HG02870 (cell line): Measurements from ENCODE around the gene ARFGEF3.

ENCODE experiments used
- ATAC-seq: cut with Tn5 transposase; IDR thresholded peaks from one replicate; pipeline ENCODE4 v1.9.1; 2021; ENCODE audit warnings: mild to moderate bottlenecking, moderate library complexity; ENCODE audit not compliant: unreplicated experiment

The ARFGEF3 gene

DNA sequence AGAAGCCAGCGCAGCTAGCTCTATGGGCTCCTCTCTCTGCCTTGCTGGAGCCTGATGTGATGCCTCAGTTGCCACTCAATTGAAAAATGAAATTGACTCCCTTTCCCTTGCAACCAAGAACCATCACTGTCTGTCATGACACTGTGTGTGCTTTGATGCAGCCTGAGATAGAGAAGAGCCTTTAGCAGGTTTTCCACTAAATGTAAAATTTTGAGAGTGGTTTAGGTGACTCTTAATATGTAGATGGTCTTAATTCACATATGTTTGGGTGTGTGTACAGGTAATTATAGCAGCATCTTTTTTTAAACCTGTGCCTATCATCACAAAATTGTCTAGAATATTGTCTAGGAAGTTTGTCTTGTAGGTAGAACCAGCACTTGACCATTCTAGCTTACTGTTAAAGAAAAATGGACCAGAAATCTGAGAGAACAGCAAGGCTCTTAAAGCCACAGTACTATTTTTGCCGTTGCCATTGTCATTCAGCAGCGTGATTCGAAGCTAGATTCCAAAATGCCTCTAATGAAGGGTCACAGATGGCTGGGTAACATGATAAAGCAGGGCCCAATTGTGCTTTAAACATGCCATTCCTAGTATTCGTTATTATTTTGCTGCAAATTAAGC, 1.3 kb downstream of the ARFGEF3 start:
- ATAC-seq = no peak

GRCh38 chr6:138175596-138175995, 13.9 kb downstream of the ARFGEF3 start:
- ATAC-seq = no peak

GRCh38 chr6:138176652-138177232, 15.0 kb downstream of the ARFGEF3 start:
- no peak for ATAC-seq

- no peak for ATAC-seq
These were observed 21.4 kb downstream of the ARFGEF3 start for GRCh38 chr6:138182939-138183789.

GRCh38 chr6:138183790-138184134, 22.0 kb downstream of the ARFGEF3 start:
- ATAC-seq = no peak

- ATAC-seq = no peak
These were observed 22.5 kb downstream of the ARFGEF3 start for GRCh38 chr6:138184230-138184629.

- ATAC-seq = no peak
These were observed 25.4 kb downstream of the ARFGEF3 start for GRCh38 chr6:138187156-138187555.

- ATAC-seq = no peak
These were observed 26.7 kb downstream of the ARFGEF3 start for GRCh38 chr6:138188278-138188941.

- no peak for ATAC-seq
These were observed 32.5 kb downstream of the ARFGEF3 start for GRCh38 chr6:138194287-138194686.

- no peak for ATAC-seq
These were observed 34.5 kb downstream of the ARFGEF3 start for GRCh38 chr6:138196122-138196738.

DNA sequence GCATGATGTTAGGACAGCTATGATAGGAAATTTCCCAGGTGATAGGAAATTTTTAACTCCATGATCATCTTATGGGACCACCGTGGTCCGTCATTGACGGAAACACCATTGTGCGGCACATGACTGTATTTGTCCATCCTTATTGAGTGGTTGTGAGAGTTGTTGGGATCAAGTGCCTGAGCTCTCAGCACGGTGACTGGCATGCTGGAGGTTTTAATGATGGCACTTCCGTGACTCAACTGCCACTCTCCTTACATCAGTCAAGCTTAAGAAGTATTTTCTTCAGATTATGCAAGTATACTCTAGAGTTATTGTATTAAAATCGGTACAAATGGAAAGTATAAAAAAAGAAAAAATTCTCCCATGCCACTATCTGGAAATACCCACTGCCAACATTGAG, 35.8 kb downstream of the ARFGEF3 start:
- ATAC-seq = no peak

DNA sequence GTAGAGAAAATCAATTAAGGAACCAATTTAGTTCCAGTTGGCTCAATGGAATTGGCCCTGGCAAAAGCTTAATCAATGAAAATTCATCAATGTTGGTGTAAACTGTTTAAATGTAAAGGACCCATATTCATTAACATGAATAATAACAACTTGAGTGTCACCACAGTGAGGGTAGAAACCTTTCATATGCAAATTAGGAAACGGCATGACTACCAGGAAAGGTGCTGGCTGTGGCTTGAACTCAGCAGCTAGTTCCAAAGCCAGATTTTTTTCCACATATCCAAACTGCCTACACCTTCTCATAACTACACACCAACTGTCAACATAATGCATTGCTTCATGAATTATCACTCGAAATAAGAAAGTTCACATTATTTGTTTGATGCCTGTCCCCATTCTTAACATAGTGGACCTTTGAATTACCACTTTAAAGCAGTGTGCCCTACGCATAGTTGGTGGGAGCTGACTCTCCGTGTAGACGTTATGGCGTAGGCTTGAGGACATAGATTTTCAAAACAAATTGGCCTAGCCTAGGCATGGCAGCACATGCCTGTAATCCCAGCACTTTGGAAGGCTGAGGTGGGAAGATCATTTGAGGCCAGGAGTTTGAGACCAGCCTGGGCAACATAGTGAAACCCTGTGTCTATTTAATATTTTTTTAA, 36.8 kb downstream of the ARFGEF3 start:
- no peak for ATAC-seq

- ATAC-seq = no peak
These were observed 40.1 kb downstream of the ARFGEF3 start for GRCh38 chr6:138201836-138202235.

GRCh38 chr6:138203315-138203714, 41.6 kb downstream of the ARFGEF3 start:
- ATAC-seq = no peak

- no peak for ATAC-seq
These were observed 42.6 kb downstream of the ARFGEF3 start for GRCh38 chr6:138204303-138204702.

- ATAC-seq = no peak
These were observed 43.1 kb downstream of the ARFGEF3 start for GRCh38 chr6:138204792-138205384.

GRCh38 chr6:138205437-138206094, 43.8 kb downstream of the ARFGEF3 start:
- no peak for ATAC-seq

DNA sequence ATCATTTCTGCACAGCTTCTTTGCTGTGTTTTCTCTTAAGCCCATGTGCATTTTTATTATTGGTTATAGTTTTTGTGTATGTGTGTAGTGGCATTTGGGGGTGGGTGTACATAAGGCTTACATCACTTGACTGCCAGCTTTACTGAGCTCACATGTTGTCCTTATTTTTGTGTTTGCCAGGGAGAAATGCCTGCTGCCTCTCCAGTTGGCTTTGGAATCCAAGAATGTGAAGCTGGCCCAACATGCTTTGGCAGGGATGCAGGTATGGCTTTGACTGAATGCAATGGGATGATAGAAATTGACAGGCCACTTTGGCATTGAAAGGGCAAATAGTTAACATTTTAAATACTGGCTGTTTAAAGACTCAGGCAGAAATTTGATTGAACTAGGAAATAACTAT, 45.1 kb downstream of the ARFGEF3 start:
- no peak for ATAC-seq

GRCh38 chr6:138211048-138211581, 49.4 kb downstream of the ARFGEF3 start:
- no peak for ATAC-seq
